Eye (tissue), 1 donor: Measurements from ENCODE around the gene CD2AP.
A peak's percentile ranks its signal among the peaks of the same experiment; 100 is the strongest.
"Not testable (repeated sequence)": the region's sequence is repeated elsewhere in the genome, so short reads cannot be mapped to it uniquely, and the experiment has no call there.

Source experiments
- DNase-seq: peaks from one replicate; pipeline ENCODE4 v3.0.0-alpha.2; 2015

Gene CD2AP

DNA sequence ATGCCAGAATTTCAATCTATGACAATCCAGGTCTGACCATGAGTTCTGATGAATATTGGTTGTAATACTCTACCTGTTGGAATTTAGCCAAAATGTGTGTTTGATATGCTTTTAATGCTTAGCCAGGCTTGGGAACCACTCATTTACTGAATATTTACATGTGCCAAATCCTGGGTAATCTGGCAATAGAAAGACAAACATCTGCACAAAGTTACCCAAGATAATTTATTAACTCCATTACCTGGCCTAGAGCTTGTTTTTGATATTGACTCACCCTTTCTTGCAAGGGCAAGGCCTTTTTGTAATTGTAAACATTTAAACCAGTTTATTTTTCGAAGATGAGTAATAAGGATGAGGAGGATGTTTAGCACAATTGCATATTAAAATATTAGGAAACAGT lies 13.5 kb upstream of the CD2AP start:
- no peak for DNase-seq

GRCh38 chr6:47465117-47465516 lies 12.5 kb upstream of the CD2AP start:
- DNase-seq = no peak

DNA sequence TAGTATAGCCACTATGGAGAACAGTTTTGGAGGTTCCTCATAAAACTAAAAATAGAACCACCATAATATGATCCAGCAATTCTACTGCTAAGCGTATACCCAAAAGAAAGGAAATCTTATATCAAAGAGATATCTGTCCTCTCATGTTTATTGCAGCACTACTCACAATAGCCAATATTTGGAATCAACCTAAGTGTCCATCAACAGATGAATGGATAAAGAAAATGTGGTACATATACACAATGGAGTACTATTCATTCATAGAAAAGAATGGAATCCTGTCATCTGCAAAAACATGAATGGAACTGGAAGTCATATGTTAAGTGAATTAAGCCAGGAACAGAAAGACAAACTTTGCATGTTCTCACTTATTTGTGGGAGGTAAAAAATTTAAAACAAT lies 5.7 kb upstream of the CD2AP start:
- no peak for DNase-seq

GRCh38 chr6:47473791-47474346 lies 3.7 kb upstream of the CD2AP start:
- DNase-seq = no peak

DNA sequence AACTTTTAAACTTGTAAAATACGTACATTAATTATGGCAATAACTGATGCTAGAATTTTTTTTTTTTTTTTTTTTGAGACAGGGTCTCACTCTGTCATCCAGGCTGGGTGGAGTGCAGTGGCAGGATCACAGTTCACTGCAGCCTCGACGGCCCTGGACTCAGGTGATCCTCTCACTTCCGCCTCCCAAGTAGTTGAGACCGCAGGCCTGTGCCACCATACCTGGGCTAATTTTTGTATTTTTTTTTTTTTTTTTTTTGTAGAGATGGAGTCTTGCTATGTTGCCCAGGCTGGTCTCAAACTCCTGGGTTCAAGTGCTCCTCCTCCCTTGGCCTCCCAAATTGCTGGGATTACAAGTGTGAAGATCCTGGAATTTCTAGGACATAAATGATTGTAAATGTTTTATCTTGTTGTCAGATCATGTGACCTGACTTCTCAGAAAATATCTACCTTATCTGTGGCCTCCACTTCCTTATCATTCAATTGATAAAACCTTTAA lies 2.2 kb upstream of the CD2AP start:
- no peak for DNase-seq

GRCh38 chr6:47476781-47477496 lies 650 bp upstream of the CD2AP start:
- no peak for DNase-seq

- peak; percentile 73 for DNase-seq
Measured at GRCh38 chr6:47478233-47479139, 897 bp downstream of the CD2AP start.

GRCh38 chr6:47479140-47479508 lies 1.5 kb downstream of the CD2AP start:
- no peak for DNase-seq

- no peak for DNase-seq
Measured at GRCh38 chr6:47479874-47480273, 2.3 kb downstream of the CD2AP start.

DNA sequence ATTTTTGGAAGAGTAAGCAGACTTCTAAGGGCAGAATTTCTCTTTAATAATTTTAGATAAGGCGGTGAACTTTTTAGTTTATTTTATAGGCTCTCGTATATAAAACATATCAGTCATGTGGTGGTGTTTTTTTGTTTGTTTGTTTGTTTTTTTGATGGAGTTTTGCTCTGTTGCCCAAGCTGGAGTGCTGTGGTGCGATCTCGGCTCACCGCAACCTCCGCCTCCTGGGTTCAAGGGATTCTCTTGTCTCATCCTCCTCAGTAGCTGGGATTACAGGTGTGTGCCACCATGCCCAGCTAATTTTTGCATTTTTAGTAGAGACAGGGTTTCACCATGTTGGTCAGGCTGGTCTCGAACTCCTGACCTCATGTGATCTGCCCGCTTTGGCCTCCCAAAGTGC lies 3.6 kb downstream of the CD2AP start:
- not testable (repeated sequence) for DNase-seq

GRCh38 chr6:47481806-47482205 lies 4.2 kb downstream of the CD2AP start:
- no peak for DNase-seq

- no peak for DNase-seq
Measured at GRCh38 chr6:47483516-47483852, 5.9 kb downstream of the CD2AP start.

GRCh38 chr6:47483853-47484546 lies 6.4 kb downstream of the CD2AP start:
- no peak for DNase-seq

DNA sequence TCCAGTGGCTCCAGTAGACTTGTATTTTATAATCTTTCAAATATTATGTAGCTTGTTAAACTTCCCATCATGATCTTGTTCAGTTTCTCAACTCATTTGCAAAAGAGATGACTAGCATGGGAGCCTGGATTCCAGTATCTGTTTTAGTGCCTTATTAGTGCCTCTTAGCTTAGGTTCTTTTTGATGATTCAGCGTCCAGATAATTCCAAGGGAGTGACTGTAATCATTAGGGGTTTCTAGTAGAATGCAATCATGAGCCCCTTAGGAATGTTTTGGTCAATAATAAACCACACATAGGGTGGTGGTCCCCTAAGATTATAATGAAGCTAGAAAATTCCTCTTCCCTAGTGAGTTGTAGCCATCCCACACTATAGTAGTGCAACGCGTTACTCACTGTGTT lies 7.0 kb downstream of the CD2AP start:
- DNase-seq = no peak

DNA sequence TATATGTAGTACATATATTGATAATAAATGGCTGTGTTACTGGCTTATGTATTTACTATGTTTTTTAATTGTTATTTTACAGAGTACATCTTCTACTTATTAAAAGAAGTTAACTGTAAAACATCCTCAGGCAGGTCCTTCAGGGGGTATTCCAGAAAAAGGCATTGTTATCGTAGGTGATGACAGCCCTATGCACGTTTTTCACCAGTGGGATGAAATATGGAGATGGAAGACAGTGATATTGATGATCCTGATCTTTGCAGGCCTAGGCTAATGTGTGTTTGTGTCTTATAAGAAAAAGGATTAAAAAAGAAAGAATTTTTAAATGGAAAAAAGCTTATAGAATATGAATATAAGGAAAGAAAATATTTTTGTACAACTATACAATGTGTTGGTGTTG lies 7.5 kb downstream of the CD2AP start:
- DNase-seq = no peak

DNA sequence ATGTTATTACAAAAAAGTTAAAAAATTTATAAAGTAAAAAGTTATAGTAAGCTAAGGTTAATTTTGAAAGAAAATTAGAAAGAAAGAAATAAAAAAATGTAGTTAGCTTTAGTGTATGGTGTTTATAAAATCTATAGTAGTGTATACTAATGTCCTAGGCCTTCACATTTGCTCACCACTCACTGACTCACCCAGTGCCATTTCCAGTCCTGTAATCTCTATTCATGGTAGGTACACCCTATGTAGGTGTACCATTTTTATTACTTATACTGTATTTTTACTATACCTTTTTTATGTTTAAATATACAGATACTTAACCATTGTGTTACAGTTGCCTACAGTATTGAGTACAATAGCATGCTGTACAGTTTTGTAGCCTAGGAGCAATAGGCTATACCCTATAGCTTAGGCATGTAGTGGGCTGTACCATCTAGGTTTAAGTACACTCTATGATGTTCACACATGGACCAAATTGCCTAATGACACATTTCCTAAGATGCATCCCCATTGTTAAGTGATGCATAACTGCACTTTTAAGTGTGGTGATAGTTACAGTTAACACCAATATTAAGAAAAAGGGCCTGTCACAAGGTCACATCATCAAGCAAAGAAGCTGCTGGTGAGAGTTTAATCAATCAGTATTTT lies 8.0 kb downstream of the CD2AP start:
- no peak for DNase-seq

DNA sequence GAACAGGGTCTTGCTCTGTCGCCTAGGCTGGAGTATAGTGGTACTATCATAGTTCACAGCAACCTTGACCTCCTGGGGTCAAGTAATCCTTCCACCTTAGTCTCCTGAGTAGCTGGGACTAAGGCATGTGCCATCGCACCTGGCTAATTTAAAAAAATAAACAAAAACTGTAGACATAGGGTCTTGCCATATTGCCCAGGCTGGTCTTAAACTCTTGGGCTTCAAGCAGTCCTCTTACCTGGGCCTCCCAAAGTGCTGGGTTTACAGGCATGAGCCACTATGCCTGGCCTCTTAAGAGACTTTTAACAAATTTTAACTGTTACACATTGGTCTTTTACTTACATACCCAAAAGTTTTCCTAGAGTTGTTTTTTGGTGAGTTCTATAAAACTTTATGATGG lies 12.4 kb downstream of the CD2AP start:
- no peak for DNase-seq

GRCh38 chr6:47490676-47491075 lies 13.1 kb downstream of the CD2AP start:
- no peak for DNase-seq

DNA sequence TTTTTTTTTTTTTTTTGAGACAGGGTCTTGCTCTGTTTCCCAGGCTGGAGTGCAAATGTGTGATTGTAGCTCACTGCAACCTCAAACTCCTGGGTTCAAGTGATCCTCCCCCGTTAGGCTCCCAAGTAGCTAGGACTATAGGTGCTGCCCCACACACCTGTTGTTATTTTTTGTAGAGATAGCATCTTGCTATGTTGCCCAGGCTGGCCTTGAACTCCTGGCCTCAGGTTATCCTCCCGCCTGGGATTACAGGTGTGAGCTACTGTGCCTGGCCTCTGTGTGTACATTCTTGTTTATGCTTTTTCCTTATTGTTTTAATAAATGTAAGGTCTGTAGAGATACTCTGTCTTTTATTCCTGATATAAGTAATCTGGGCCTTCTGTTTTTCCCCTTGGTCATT lies 14.8 kb downstream of the CD2AP start:
- no peak for DNase-seq

GRCh38 chr6:47495207-47495606 lies 17.6 kb downstream of the CD2AP start:
- no peak for DNase-seq

DNA sequence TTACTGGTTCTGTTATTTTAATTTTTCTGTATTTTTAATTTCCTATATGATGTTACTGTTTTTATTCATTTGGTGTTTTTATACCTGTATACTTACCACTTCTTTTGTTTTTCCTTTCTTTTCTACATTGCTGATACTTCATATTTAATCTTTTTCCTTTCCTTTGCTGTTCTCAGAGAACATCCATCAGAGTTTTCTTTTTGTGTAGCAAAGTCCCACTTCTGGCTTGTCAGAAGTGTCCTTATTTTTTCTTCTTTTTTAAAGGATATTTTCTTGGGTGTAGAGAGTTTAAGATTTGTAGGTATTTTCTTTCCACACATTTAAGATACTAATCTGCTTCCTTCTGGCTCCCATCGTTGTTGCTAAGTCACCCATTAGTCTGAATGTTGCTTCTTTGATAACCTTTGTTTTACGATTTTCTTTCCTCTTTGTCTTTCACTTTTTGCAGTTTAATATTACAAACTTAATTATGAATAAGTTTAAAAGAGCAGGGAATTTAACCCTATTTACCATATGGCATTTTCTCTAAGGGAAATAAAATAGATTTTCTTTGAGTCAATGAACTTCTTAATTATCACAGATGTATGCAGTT lies 18.5 kb downstream of the CD2AP start:
- DNase-seq = no peak

- no peak for DNase-seq
Measured at GRCh38 chr6:47496935-47497579, 19.5 kb downstream of the CD2AP start.
